ENCODE results near the gene CNNM1.

- TF ChIP-seq CTCF (IDR thresholded peaks at IDR 0.05) (no peak), POLR2A (IDR thresholded peaks at IDR 0.05) (no peak), POLR2AphosphoS5 (IDR thresholded peaks at IDR 0.05) (no peak)
These were observed 45.8 kb downstream of the CNNM1 start for GRCh38 chr10:99374972-99375371.
